Keratinocyte (primary cell): ENCODE results near the gene OSTF1. TPM values are rescaled to one million over a fixed set of nuclear protein-coding genes. Genes with fewer than 3 reads are reported as not detected.

ENCODE experiments used
- DNase-seq: peaks from one replicate; pipeline ENCODE4 v3.0.0-alpha.2; 2011; ENCODE audit warnings: low read depth, missing footprints, low spot score
- FAIRE-seq: peaks from 2 replicates; lab custom pipeline; 2011; peaks lifted over from hg19 to GRCh38; lab: Jason Lieb, UNC
- H2AFZ ChIP-seq: 2 replicates; pipeline ENCODE4 v1.6.0; 2012; ENCODE audit warnings: low read length, control low read depth, inconsistent platforms; ENCODE audit not compliant: control insufficient read depth
- H3K27ac ChIP-seq: 2 replicates; pipeline ENCODE4 v1.5.1; 2011; ENCODE audit warnings: low read length; ENCODE audit not compliant: control insufficient read depth, insufficient read depth
- H3K27me3 ChIP-seq: 3 replicates; pipeline ENCODE4 v1.6.0; 2011; ENCODE audit warnings: low read length; ENCODE audit not compliant: control insufficient read depth, insufficient read depth; ENCODE audit errors: extremely low read depth
- H3K36me3 ChIP-seq, 2 experiments: 2 replicates in 1 of 2; 3 replicates in 1 of 2; pipeline ENCODE4 v1.5.1; 2011; ENCODE audit warnings: low read length in 2 of 2, mild to moderate bottlenecking in 1 of 2; ENCODE audit not compliant: control insufficient read depth in 2 of 2, insufficient read depth in 2 of 2; ENCODE audit errors: extremely low read depth in 1 of 2
- H3K4me1 ChIP-seq: 3 replicates; pipeline ENCODE4 v1.5.1; 2011; ENCODE audit warnings: low read length; ENCODE audit not compliant: control insufficient read depth, insufficient read depth; ENCODE audit errors: extremely low read depth
- H3K4me2 ChIP-seq: 3 replicates; pipeline ENCODE4 v1.6.0; 2011; ENCODE audit warnings: low read depth, low read length; ENCODE audit not compliant: control insufficient read depth, insufficient read depth; ENCODE audit errors: extremely low read depth
- H3K4me3 ChIP-seq, 3 experiments: fragments of 200-600 bp in 1 of 3; sonication (generic) in 1 of 3; 2 replicates in 2 of 3; 3 replicates in 1 of 3; pipeline ENCODE4 v1.5.1; 2011 to 2016; ENCODE audit warnings: low read length in 3 of 3, mild to moderate bottlenecking in 3 of 3, control low read depth in 2 of 3, inconsistent platforms in 1 of 3, low read depth in 1 of 3, mixed read lengths in 1 of 3, mixed run types in 1 of 3, moderate library complexity in 1 of 3; ENCODE audit not compliant: control insufficient read depth in 2 of 3, insufficient read depth in 2 of 3; ENCODE audit errors: extremely low read depth in 1 of 3
- H3K79me2 ChIP-seq: 2 replicates; pipeline ENCODE4 v1.6.0; 2012; ENCODE audit warnings: low read length; ENCODE audit not compliant: control insufficient read depth, insufficient read depth
- H3K9ac ChIP-seq: 3 replicates; pipeline ENCODE4 v1.6.0; 2011; ENCODE audit warnings: low read length; ENCODE audit not compliant: control insufficient read depth, insufficient read depth; ENCODE audit errors: extremely low read depth
- H3K9me1 ChIP-seq: 3 replicates; pipeline ENCODE4 v1.6.0; 2011; ENCODE audit warnings: low read length; ENCODE audit not compliant: control insufficient read depth, insufficient read depth; ENCODE audit errors: extremely low read depth
- H3K9me3 ChIP-seq: 2 replicates; pipeline ENCODE4 v1.5.1; 2012; ENCODE audit warnings: low read depth, low read length; ENCODE audit not compliant: control insufficient read depth
- H4K20me1 ChIP-seq: 3 replicates; pipeline ENCODE4 v1.6.0; 2011; ENCODE audit warnings: low read length; ENCODE audit not compliant: control insufficient read depth, insufficient read depth; ENCODE audit errors: extremely low read depth
- CTCF ChIP-seq, 3 experiments: IDR thresholded peaks in 1 of 3; conservative IDR thresholded peaks in 1 of 3; optimal IDR thresholded peaks in 1 of 3; 2 replicates in 2 of 3; 3 replicates in 1 of 3; pipeline versions ENCODE3 to v1.5.1; 2011; ENCODE audit warnings: low read length in 3 of 3, mild to moderate bottlenecking in 3 of 3, moderate library complexity in 2 of 3, control low read depth in 1 of 3, inconsistent platforms in 1 of 3; ENCODE audit not compliant: insufficient read depth in 2 of 3; ENCODE audit errors: extremely low read depth in 1 of 3
- EZH2 ChIP-seq: IDR thresholded peaks from one replicate; pipeline ENCODE4 v1.6.1; 2012; ENCODE audit warnings: inconsistent platforms, mild to moderate bottlenecking, low read length, moderate library complexity
- dilution Hi-C: fragments of 300-500 bp; cut with MboI; formaldehyde crosslinking; loops from one replicate; pipeline ENCODE4 v1.7.0; 2020; ENCODE audit warnings: low sequenced_read_pairs; ENCODE audit not compliant: extremely low pct_ligation_motif_present
- polyA plus RNA-seq, 5 experiments: library from polyadenylated mRNA; depleted of rRNA in 3 of 5; stranded (reverse) in 3 of 5; stranded (forward) in 1 of 5; unstranded in 1 of 5; fragments of >200 nt; gene quantifications; 1 replicate in 1 of 5; 2 replicates in 3 of 5; 3 replicates in 1 of 5; pipeline versions ENCODE4 v1.2.1 to v1.2.3, GENCODE V29; 2011 to 2012; ENCODE audit warnings: missing spikeins in 2 of 5, low read depth in 1 of 5, low replicate concordance in 1 of 5

Gene OSTF1
- polyA plus RNA-seq, 1 donor (not counting 4 experiments of a cell fraction or from before 2014, with no cell fraction given): 39.2 TPM

- Histone ChIP-seq H3K27ac (no peak overlapping the region), H3K9ac (no peak overlapping the region), H3K4me1 (no peaks in the 10 kb centered on the region), H4K20me1 (no peaks in the 10 kb centered on the region), H3K27me3 (no peaks in the 10 kb centered on the region), H3K9me1 (no peaks in the 10 kb centered on the region), H3K36me3 (peaks cover 6 to 13% of the 10 kb centered on the region in 2 experiments), H3K4me3 (no peak overlapping the region), H2AFZ (no peak overlapping the region), H3K4me2 (no peak overlapping the region), H3K79me2 (no peaks in the 10 kb centered on the region), H3K9me3 (no peaks in the 10 kb centered on the region)
- dilution Hi-C loops: no loop called here
- TF ChIP-seq CTCF (optimal IDR thresholded peaks at IDR 0.05 in 1 of 3, IDR thresholded peaks at IDR 0.05 in 1 of 3, conservative IDR thresholded peaks at IDR 0.05 in 1 of 3; ENCODE audit: extremely low read depth in 1 of 3, insufficient read depth in 2 of 3, low read length in 3 of 3): no peak
- TF ChIP-seq EZH2: no peak
- FAIRE-seq: no peak
- no peak for DNase-seq
Observed at GRCh38 chr9:75131700-75132099, 43.4 kb downstream of the OSTF1 start.

- no peaks in the 10 kb centered on the region for H3K9me3 ChIP-seq
- no peak overlapping the region for H2AFZ ChIP-seq
- H3K79me2 ChIP-seq: no peaks in the 10 kb centered on the region
- H3K9ac ChIP-seq: no peak overlapping the region
- no peak overlapping the region for H3K27ac ChIP-seq
- H3K27me3 ChIP-seq: no peaks in the 10 kb centered on the region
- no peak overlapping the region for H3K4me2 ChIP-seq
- H3K36me3 ChIP-seq: peaks cover 10 to 13% of the 10 kb centered on the region in 2 experiments
- FAIRE-seq (no peak), DNase-seq (no peak)
- no peaks in the 10 kb centered on the region for H3K4me1 ChIP-seq
- dilution Hi-C loops: no loop called here
- TF ChIP-seq EZH2 (no peak), CTCF (optimal IDR thresholded peaks at IDR 0.05 in 1 of 3, IDR thresholded peaks at IDR 0.05 in 1 of 3, conservative IDR thresholded peaks at IDR 0.05 in 1 of 3; ENCODE audit: extremely low read depth in 1 of 3, insufficient read depth in 2 of 3, low read length in 3 of 3) (no peak)
- H3K9me1 ChIP-seq: no peaks in the 10 kb centered on the region
- no peaks in the 10 kb centered on the region for H4K20me1 ChIP-seq
- H3K4me3 ChIP-seq: no peak overlapping the region
Observed at GRCh38 chr9:75132244-75132643, 43.9 kb downstream of the OSTF1 start.
